ENCODE measurements around the gene TLNRD1. TPM values are rescaled to one million over a fixed set of nuclear protein-coding genes. Genes with fewer than 3 reads are reported as not detected.

The TLNRD1 gene
- total RNA-seq, 1 experiment from 2014 or later = 19.3 TPM

GRCh38 chr15:81001152-81002008 lies 657 bp downstream of the TLNRD1 start:
- Histone ChIP-seq H3K23ac (ENCODE audit: insufficient read length, low read depth, low read length) (no peak overlapping the region), H3K14ac (ENCODE audit: insufficient read depth, low read length) (peak overlapping the region; percentile 64), H4K91ac (ENCODE audit: insufficient read length, low read depth, low read length) (no peak overlapping the region), H3T11ph (ENCODE audit: low read length) (no peak overlapping the region), H3K79me2 (ENCODE audit: insufficient read depth, low read length) (peaks cover 2% of the 10 kb centered on the region; the same call in 1 of the 2 replicates), H2BK12ac (ENCODE audit: insufficient read length, low read depth, low read length) (no peak overlapping the region), H3K27me3 (ENCODE audit: insufficient read depth, low read length) (no peaks in the 10 kb centered on the region), H3K9ac (ENCODE audit: extremely low read depth, insufficient read length, low read length) (no peak overlapping the region), H4K8ac (replicated peaks; ENCODE audit: insufficient read length, low read depth, low read length) (no peak overlapping the region), H2BK5ac (ENCODE audit: insufficient read length, low read length) (no peak overlapping the region), H3K56ac (ENCODE audit: insufficient read length, low read depth, low read length) (no peak overlapping the region), H4K20me1 (ENCODE audit: control insufficient read depth, insufficient read depth, insufficient read length) (peaks cover 3% of the 10 kb centered on the region), H2AFZ (ENCODE audit: low read length) (no peak overlapping the region), H3K4me2 (ENCODE audit: insufficient read depth, insufficient read length, low read length) (peak overlapping the region; percentile 55), H3K27ac (ENCODE audit: insufficient read length, low read depth, low read length) (no peak overlapping the region), H2BK15ac (ENCODE audit: low read depth, low read length) (no peak overlapping the region), H3K23me2 (ENCODE audit: insufficient read length, low read depth, low read length, poor library complexity, severe bottlenecking) (peaks cover 16% of the 10 kb centered on the region), H3K4me1 (ENCODE audit: insufficient read depth, low read length) (no peaks in the 10 kb centered on the region), H3K9me3 (ENCODE audit: control insufficient read depth, low read depth, low read length) (no peaks in the 10 kb centered on the region), H3K79me1 (ENCODE audit: insufficient read depth, low read depth, low read length, poor library complexity, severe bottlenecking) (no peaks in the 10 kb centered on the region), H3K4ac (ENCODE audit: low read depth, low read length) (no peak overlapping the region), H3K18ac (ENCODE audit: insufficient read length, low read depth, low read length) (peak overlapping the region; percentile 6), H4K5ac (ENCODE audit: insufficient read length, low read depth, low read length) (no peak overlapping the region), H2BK120ac (ENCODE audit: low read depth, low read length, poor library complexity, severe bottlenecking) (no peak overlapping the region), H2BK20ac (ENCODE audit: low read depth, low read length, poor library complexity, severe bottlenecking) (no peak overlapping the region), H2AK5ac (ENCODE audit: insufficient read length, low read length) (no peak overlapping the region)
- Mint-ChIP-seq H3K9me3 (no peaks in the 10 kb centered on the region), H3K27ac (no peak overlapping the region), H3K4me1 (peaks cover 9 to 20% of the 10 kb centered on the region in 2 experiments), H3K36me3 (ENCODE audit: insufficient read depth in 1 of 3, low read depth in 3 of 3) (peaks cover 3 to 8% (median 6%) of the 10 kb centered on the region in 3 experiments; a peak in 3 of 7 replicates), H3K4me3 (peak overlapping the region; percentile 90 to 97), H3K27me3 (ENCODE audit: low read depth) (no peaks in the 10 kb centered on the region; the same call in 1 of the 2 replicates)
- no peak for TF ChIP-seq CTCF (conservative IDR thresholded peaks at IDR 0.05)
- DNase-seq = peak; percentile 48
- no CpG with 5 or more reads among the region's 110 CpGs for WGBS (ENCODE audit: extremely low coverage, insufficient read length, low lambda C conversion rate)
